Measurements from ENCODE around the gene PAPOLG.

GRCh38 chr2:60823694-60824305 lies 67.7 kb downstream of the PAPOLG start:
- TF ChIP-seq POLR2A (IDR thresholded peaks at IDR 0.05; ENCODE audit: extremely low read depth, insufficient read length) (no peak), CTCF (IDR thresholded peaks at IDR 0.05; ENCODE audit: low read depth, low read length) (no peak), MAX (IDR thresholded peaks at IDR 0.05; ENCODE audit: low read depth, low read length) (no peak), MYC (IDR thresholded peaks at IDR 0.05; ENCODE audit: low read depth, low read length) (no peak)
